GM12872 (cell line): ENCODE measurements around the gene ZEB1.
A peak's percentile ranks its signal among the peaks of the same experiment; 100 is the strongest.

Experiments used
- TF ChIP-seq, protein P1 (sequence below): IDR thresholded peaks from 3 replicates; pipeline ENCODE4 v1.5.1; 2011; ENCODE audit warnings: low read depth, mild to moderate bottlenecking, low read length, moderate library complexity; ENCODE audit not compliant: insufficient read depth

Gene ZEB1

GRCh38 chr10:31318854-31319601, at the start of gene ZEB1:
ZEB1 (plus strand) TSS chr10:31319216; CDS start chr10:31319235, 19 bp downstream.
- TF ChIP-seq, protein P1, sequence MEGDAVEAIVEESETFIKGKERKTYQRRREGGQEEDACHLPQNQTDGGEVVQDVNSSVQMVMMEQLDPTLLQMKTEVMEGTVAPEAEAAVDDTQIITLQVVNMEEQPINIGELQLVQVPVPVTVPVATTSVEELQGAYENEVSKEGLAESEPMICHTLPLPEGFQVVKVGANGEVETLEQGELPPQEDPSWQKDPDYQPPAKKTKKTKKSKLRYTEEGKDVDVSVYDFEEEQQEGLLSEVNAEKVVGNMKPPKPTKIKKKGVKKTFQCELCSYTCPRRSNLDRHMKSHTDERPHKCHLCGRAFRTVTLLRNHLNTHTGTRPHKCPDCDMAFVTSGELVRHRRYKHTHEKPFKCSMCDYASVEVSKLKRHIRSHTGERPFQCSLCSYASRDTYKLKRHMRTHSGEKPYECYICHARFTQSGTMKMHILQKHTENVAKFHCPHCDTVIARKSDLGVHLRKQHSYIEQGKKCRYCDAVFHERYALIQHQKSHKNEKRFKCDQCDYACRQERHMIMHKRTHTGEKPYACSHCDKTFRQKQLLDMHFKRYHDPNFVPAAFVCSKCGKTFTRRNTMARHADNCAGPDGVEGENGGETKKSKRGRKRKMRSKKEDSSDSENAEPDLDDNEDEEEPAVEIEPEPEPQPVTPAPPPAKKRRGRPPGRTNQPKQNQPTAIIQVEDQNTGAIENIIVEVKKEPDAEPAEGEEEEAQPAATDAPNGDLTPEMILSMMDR = peak; percentile 49; the same call in 2 of the 3 replicates

- TF ChIP-seq, protein P1 = no peak
These were observed 48.1 kb upstream of the ZEB1 start for GRCh38 chr10:31270954-31271353.

- TF ChIP-seq, protein P1 = no peak
These were observed 46.2 kb upstream of the ZEB1 start for GRCh38 chr10:31272841-31273240.

DNA sequence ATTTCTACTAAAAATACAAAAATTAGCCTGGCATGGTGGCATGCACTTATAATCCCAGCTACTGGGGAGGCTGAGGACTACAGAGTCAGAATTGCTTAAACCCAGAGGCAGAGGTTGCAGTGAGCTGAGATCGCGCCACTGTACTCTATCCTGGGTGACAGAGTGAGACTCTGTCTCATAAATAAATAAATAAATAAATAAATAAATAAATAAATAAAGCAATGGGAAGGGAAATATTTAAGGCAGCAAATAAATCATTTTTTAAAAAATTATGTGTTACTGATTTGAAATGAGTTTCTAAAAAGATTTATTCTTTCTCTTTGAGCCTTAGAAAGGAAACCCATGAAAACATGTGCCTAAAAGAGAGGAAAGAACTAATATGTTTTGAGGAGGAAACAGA, 45.2 kb upstream of the ZEB1 start:
- TF ChIP-seq, protein P1 = no peak

- TF ChIP-seq, protein P1 = no peak
These were observed 44.7 kb upstream of the ZEB1 start for GRCh38 chr10:31274310-31274709.

DNA sequence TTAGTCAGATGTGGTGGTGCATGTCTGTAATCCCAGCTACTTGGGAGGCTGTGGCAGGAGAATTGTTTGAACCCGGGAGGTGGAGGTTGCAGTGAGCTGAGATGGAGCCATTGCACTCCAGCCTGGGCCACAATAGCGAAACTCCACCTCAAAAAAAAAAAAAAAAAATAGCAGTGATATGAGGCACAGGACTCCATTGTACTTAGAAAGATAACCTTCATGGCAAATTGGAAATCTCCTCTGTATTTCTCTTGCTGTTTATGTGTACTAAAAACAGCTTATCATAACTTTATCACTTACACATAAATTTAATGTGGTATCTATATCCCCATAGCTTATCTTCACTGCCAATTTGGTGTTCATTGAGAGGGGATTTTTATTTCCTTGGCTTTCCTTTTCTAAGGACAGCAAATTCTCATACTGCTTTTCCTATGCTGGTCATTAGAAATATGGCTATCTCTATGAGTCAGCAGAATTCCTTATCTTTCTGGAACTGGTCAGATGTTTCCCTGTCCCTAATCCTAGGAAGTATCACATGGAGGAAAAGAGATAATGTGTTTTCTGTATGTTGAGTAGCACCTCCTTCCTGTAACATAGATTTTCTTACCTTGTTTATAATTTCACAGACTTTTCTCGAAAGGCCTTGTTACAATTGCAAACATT, 40.6 kb upstream of the ZEB1 start:
- TF ChIP-seq, protein P1 = no peak

DNA sequence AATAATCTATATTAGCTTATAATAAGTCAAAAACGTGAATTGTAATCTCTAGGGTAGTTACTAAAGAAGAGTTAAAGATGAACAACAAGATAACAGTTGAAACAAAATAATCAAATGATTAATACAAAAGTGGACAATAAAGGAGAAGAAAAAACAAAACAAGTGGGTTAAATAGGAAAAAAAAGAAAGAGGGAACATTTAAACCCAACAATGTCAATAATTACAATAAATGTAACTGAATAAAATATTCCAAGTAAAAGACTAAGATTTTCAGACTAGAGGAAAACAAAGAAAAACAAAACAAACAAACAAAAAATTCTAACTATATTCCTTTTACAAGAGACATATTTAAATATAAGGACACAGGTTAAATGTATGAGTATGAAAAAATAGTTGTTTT, 38.0 kb upstream of the ZEB1 start:
- TF ChIP-seq, protein P1 = no peak
